HG03439 (cell line): ENCODE data around the gene PRDM16.

ENCODE experiments used
- ATAC-seq: cut with Tn5 transposase; IDR thresholded peaks from one replicate; pipeline ENCODE4 v1.9.1; 2021; ENCODE audit warnings: mild to moderate bottlenecking, moderate library complexity; ENCODE audit not compliant: unreplicated experiment

PRDM16 gene

GRCh38 chr1:3053366-3053980 lies 15.5 kb upstream of the PRDM16 start:
- no peak for ATAC-seq

DNA sequence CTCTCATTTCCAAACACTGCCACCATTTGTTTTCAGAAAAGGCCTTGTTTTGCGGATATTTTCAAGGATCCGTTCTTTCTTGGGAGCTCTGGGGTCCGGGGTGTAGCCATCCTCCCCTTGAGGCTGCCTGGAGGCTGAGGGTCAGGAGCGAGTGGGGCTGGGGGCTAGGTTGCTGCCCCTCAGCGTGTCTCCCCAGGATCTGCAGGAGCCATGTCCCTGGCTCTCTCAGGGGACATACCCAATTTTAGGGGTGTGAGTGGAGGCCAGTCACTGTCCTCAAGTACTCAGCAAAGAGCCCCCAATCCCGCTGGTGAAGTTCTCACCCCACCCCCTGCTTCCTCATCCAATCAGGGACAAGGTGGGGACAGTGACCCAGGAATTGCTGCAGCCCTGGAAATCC lies 15.0 kb upstream of the PRDM16 start:
- ATAC-seq, result no peak

DNA sequence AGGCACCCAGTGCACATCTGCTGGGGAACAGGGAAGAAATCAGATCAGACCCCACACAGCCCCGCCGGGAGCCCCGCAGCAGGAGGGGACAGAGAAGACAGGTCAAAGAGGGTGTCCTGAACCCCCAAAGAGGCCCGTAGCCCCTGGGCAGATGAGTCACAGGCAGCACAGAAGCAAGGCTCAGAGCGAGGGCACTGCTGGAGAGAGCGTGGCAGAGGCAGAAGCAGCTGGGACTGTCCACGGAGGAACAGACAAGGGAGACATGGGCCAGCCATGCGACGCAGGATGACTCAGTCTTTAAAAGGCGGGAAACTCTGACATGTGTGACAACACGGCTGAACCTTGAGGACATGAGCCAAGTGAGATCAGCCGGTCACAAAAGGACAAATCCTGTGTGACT lies 14.5 kb upstream of the PRDM16 start:
- no peak for ATAC-seq

DNA sequence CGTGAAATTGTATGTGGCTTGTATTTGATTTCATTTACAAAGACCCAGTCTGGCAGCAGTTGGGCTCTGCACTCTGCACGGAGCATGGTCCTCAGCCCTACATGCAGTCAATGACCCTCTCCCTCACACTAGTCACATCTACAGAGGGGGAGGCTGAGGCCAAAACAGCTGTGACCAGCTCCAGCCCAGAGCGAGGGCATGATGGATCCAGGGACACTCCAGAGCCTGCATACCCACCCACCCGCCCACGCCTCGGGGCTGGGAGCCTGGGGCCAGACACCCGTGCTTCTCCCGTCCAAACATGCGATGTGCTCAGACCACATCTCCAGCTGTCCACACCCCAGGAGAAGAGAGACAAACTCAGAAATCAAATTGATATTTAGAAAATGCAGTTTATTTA lies 14.0 kb upstream of the PRDM16 start:
- no peak for ATAC-seq

- ATAC-seq, result no peak
These were observed 12.4 kb upstream of the PRDM16 start for GRCh38 chr1:3056641-3057040.

DNA sequence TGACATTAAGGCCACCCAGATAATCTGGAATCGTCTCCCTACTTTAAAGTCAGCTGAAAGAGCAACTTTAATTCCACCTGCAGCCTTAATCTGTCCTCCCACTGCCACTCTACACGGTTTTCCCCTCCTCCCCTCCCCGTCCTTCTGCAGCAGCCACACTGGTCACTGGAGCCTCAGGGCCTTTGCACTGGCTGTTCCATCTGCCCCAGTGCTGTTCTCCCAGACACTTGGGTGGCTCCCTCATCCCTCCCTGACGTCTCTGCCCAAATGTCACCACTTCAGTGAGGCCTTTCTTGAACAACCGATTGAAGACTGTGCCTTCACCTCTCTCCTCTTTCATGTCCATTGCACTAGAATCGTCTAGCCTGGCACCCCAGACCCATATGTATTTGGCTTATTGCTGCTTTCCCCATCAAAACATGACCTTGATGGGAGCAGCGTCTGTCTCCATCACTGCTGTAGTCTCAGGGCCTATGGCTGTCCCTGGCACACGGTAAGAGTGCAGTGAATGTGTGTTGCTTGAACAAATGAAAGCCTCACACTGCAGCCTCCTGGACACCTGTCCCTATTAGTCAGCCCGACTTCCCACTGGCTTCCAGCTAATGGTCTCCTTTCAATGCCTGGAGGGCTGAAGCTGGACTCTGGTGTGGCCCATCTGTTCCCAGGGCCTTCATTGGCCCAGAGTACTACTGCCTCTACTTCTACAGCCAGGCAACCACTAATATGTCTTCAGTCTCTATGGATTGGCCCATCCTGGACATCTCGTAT lies 10.6 kb upstream of the PRDM16 start:
- ATAC-seq, result no peak

DNA sequence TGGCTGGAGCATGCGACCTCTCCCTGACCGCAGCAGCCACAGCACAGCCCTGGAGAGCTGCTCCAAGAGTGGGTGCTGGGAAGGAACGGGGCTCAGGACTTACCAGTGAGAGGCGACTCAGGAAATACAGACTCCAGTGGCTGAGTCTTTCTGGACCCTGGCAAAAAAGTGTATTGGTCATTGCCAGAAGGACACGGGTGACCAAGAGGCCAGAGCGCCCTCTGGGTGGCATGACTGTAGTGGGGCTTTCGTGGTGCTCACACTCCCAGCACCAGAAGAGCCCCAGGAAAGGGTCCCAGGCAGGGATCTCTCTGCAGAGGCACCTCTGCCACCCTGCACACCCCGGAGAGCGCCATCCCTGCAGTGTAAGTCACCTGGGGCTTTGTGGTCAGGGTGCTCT lies 8.9 kb upstream of the PRDM16 start:
- no peak for ATAC-seq

- ATAC-seq, result no peak
These were observed 8.1 kb upstream of the PRDM16 start for GRCh38 chr1:3060601-3061551.

DNA sequence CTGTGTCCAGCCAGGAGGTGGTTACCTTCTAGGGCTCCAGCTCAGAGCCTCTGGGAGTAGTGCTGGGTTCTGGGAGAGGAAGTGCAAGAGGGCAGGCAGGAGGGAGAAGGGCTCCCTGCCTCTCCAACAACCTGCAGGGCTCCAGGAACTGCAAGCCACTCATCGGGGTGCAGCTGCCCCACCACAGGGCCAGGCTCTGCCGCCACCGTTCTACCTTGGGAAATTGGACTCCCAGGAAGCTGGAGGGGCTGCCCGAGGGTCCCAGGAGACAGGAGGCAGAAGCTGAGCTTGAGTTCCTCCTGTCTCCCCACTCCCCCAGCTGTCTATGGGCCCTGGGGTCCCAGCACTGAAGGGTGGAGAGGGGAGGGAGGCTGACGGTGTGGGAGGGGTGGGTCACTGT lies 7.4 kb upstream of the PRDM16 start:
- no peak for ATAC-seq

DNA sequence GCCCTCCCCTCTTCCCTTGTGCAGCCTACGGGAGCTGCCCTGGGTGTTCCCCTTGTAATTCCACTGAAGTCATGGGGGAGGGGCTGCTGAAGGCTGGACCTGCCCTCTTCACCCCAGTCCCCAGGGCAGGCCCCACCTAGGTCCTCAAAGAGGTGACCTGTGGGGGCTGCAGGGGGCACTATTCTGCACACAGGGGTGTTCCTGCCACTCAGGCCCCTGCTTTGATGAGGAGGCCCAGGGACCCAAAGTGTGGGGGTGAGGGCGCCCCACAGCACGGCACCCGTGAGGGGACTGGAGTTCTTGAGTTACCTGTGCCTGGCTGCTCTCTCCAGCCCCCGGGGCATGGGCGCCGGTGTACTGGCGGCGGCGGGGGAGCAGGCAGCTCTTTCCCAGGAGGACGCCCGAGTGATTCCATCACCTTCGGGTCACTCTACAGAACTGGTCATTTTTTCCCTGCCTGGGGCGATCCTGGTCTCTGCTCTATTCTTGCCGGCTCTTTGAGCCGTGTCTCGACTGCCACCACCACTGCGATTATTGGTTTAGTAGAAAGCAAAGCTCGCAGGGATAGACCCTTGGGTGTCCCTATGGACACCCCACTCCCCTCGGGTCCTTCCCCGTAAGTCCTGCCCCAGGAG lies 6.9 kb upstream of the PRDM16 start:
- no peak for ATAC-seq

GRCh38 chr1:3062616-3063378 lies 6.2 kb upstream of the PRDM16 start:
- ATAC-seq, result no peak

DNA sequence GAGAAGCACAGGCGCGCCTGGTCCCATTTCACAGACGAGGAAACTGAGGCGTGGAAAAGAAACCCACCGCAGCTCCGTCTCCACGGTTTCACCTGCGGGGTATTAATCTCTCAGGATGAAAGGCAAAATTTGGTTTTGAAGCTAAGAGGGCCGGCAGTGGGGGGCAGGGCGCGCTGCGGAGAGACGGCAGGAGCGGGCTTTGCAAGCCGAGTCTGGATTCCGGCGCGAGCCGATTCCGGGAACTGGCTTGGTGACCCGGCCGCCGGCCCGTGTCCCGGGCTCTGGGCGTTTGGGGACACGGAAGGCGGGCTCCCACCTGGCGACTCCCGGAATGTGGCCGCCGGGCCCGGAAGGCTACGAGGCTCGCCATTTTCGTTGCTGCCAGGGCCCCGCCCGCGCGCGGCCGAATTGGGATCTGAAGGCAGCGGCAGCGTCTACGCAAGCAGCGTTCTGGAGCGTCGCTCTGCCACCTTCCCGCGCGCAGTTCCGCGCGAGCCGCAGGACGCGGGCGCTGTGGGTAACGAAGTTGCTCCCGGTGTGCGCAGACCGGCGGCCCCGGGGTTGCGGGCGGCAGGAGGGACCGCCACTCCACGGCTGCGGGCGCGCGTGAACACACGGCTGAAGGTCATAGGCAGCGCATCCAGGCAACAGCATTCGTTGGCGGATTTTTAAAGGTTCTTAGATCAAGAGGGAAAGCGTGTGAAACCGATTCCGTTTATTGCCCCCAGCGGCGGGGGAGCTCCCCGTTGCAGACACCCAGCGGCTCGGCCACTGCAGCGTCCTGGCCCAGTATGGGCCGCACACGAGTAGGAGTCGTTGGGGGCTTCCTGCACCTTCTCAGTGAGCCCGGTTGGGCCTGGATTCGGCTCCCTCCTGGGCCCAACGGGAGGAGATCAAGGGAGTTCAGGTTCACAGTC lies 5.4 kb upstream of the PRDM16 start:
- no peak for ATAC-seq

GRCh38 chr1:3064296-3064850 lies 4.6 kb upstream of the PRDM16 start:
- no peak for ATAC-seq

- ATAC-seq, result no peak
These were observed 4.1 kb upstream of the PRDM16 start for GRCh38 chr1:3064901-3065300.

DNA sequence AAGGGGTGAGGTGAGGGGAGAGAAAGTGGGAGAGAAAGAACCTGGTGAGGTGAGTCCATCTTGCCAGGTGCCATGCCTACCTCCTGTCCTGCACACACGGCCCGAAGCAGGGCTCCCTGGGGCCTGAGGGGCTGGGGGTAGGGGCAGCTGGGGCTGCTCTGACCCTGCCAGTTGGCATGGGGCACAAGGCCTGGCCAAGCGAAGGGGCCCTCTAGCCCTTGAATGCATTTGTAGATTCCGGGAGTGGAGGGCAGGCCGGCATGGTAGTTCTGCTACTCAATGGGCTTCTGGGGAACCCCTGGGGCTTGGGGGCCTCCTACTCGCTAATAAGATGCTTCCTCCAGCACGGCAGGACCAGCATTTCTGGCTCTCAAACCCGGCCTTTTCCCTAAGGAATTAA lies 3.6 kb upstream of the PRDM16 start:
- no peak for ATAC-seq

- no peak for ATAC-seq
These were observed 3.2 kb upstream of the PRDM16 start for GRCh38 chr1:3065797-3066196.

- ATAC-seq, result no peak
These were observed 2.7 kb upstream of the PRDM16 start for GRCh38 chr1:3066250-3066711.

GRCh38 chr1:3066826-3067225 lies 2.2 kb upstream of the PRDM16 start:
- no peak for ATAC-seq

DNA sequence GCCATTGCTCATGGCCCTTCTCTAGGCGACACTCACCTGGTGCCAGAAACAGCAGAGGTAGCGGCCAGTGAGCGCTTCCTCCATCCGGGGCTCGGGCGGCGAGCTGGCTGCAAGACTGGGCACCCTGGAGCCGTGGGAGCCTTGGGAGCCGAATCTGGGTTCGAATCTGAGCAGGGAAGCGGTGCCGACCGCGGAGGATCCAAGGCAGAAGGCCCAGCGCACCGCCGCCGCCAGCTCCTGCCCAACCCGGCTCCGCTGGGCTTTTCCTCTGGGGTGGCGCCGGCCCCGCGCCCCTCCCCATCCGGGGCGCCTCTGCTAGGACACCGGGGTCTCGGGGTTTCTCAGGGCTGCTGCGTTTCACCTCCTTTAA lies 1.7 kb upstream of the PRDM16 start:
- ATAC-seq, result no peak
